ENCODE data around the gene IDUA.

DNA sequence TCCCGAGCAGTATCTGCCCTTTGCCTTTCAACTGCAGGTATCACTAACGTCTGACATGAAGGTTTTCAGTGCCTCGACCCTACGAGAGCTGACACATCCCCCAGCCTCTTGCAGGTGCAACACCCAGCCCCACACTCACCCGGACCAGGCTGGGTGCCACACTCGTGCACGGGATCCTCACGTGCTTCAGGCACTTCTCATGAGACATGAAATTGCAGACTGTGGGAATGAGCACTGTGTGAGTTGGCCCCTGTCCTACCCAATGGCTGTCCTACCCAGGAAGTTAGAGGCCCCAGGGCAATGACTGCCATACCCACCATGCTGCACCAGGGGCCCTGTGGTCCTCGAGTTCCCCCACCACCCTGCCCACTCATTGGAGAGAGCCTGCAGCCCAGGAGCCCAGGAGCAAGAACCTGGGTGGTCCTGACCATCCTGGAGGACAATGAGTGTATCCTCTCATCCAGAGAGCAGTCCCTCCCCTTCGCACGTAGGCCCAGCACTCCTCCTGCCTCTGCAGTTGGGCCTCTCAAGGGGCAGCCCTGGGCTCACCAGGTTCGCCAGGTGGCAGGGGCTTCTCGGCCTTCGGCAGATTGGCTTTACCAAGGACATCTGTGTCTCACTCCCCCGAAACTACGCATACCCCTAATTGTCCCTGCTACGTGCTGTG lies 15.9 kb upstream of the IDUA start:
- no peak for TF ChIP-seq EZH2 (IDR thresholded peaks at IDR 0.05; ENCODE audit: insufficient read depth, poor library complexity, severe bottlenecking)
- no peak for TF ChIP-seq EZH2phosphoT487 (IDR thresholded peaks at IDR 0.05; ENCODE audit: insufficient read depth, low read depth)
